CD4-positive, alpha-beta T cell treated with Interferon alpha-2 for 1 hour (primary cell): ENCODE results near the gene MCRIP1.

Experiments used
- DNase-seq, 2 donors: peaks; one replicate each; pipeline ENCODE4 v3.0.0-alpha.2; 2020 to 2022

MCRIP1 gene

GRCh38 chr17:81802856-81803643 is 30.0 kb downstream of the MCRIP1 start:
- DNase-seq = no peak

DNA sequence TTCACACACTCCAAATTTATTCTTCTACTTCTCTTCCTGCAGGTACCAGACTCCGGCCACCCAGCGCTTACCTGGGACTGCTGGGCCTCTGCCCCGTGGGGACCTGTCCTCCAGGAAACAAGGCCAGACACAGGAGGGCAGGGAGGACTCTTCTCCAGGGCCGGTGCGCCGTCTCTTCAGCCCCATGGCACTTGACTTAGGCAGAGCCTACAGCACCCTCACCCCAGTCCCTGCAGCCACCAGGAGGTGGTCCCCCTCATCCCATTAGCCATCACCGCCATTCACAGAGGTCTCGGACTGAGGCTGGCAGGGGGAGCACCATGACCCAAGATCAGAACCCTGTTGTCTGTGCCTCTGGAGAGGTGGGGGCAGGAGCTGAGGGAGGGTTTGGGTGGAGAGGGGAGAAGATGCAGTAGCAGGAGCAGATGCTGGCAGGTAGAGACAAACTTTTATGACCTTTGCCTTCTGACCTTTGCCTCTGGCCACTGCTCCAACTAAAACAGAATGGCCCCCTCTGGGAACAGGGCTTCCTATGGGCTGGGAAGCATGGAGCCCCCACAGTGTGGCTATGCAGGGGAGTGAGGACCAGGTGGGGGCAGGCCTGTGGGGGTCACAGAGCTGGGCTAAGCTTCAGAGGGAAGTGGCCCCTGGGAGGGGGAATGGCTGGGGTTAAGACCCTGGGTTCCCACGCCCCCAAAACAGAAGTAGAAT is 30.9 kb downstream of the MCRIP1 start:
- no peak for DNase-seq

DNA sequence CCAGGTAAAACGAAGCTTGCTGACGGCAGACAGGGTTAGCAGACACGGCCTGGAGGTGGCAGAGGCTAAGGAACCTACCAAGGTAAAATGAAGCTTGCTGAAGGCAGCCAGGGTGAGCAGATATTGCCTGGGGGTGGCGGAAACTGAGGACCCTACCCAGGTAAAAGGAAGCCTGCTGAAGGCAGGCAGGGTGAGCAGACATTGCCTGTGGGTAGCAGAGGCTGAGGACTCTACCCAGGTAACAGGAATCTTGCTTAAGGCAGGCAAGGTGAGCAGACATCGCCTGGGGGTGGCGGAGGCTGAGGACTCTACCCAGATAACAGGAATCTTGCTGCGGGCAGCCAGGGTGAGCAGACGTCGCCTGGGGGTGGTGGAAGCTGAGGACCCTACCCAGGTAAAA is 31.8 kb downstream of the MCRIP1 start:
- DNase-seq = no peak

DNA sequence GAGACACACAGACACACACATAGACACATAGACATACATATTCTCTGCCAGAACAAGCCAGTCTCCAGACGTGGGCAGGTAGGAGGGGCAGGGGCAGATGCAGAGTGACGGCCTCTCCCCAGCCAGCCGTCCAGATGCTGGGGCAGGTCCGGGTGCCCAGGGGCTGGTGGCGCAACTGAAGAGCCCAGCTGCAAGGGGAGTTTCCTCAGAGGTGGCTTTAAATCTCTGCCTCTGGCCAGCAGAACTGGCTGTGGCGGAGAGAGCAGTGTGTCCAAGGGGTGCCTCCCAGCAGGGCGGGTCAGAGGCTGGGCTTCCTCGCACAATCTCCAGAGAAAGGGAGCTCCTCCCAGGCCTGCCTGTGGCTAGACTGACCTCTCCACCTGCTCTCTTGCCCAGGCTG is 38.6 kb downstream of the MCRIP1 start:
- DNase-seq = no peak

DNA sequence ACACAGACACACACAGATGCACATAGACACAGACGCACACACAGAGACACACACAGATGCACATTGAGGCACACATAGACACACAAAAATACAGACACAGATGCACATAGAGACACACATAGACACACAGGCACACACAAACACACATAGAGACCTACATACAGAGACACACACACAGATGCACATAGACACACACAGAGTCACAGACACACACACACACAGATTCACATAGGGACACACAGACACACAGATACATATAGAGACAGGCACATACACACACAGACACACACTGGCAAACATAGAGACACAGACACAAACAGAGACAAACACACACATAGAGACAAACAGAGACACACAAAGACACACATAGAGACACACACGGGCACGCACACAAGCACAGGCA is 39.0 kb downstream of the MCRIP1 start:
- DNase-seq = no peak

DNA sequence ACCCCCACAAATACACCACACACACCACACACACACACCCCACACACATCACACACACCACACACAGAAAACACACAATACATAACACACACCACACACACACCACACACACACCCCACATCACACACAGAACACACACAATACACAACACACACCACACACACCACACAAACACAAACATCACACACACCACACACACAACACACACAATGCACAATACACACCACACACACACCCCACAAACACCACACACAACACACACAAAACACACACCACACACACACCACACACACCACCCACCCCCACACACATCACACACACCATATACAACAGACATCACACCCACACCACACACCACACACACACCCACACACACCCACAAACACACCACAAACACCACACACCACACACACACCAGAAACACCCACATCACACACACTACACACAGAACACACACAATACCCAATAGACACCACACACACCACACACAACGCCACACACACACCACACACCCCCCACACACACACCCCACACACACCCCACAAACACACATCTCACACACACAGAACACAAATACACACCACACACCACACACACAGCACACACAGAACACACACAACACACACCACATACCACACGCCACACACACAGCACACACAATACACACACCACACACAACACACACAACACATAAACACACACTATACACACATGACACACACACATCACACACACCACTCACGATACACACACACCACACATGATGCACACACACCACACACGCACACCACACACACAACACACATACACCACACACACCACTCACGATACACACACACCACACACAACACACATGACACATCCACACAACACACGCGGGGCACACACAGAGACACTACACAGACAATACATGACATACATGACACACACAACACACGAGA is 40.1 kb downstream of the MCRIP1 start:
- DNase-seq = no peak
